HG03060 (cell line): Measurements from ENCODE around the gene DDX54.
"Not testable (repeated sequence)": the region's sequence is repeated elsewhere in the genome, so short reads cannot be mapped to it uniquely, and the experiment has no call there.

Experiments
- ATAC-seq: cut with Tn5 transposase; IDR thresholded peaks from one replicate; pipeline ENCODE4 v1.9.1; 2021; ENCODE audit warnings: low read depth, moderate number of reproducible peaks; ENCODE audit not compliant: unreplicated experiment

DDX54 gene

GRCh38 chr12:113145720-113146551 lies 39.3 kb downstream of the DDX54 start:
- ATAC-seq, result no peak

GRCh38 chr12:113144806-113145205 lies 40.5 kb downstream of the DDX54 start:
- no peak for ATAC-seq

GRCh38 chr12:113143959-113144358 lies 41.3 kb downstream of the DDX54 start:
- no peak for ATAC-seq

GRCh38 chr12:113142886-113143332 lies 42.4 kb downstream of the DDX54 start:
- no peak for ATAC-seq

- no peak for ATAC-seq
These were observed 42.9 kb downstream of the DDX54 start for GRCh38 chr12:113142173-113142885.

- not testable (repeated sequence) for ATAC-seq
These were observed 43.6 kb downstream of the DDX54 start for GRCh38 chr12:113141716-113142115.

- ATAC-seq, result no peak
These were observed 44.6 kb downstream of the DDX54 start for GRCh38 chr12:113140706-113141105.

GRCh38 chr12:113138826-113139225 lies 46.5 kb downstream of the DDX54 start:
- ATAC-seq, result no peak

GRCh38 chr12:113137861-113138783 lies 47.2 kb downstream of the DDX54 start:
- ATAC-seq, result no peak

- no peak for ATAC-seq
These were observed 48.2 kb downstream of the DDX54 start for GRCh38 chr12:113136990-113137511.

- ATAC-seq, result no peak
These were observed 48.9 kb downstream of the DDX54 start for GRCh38 chr12:113136128-113136989.

- ATAC-seq, result no peak
These were observed 49.8 kb downstream of the DDX54 start, which contains the start of gene RASAL1 for GRCh38 chr12:113135178-113136127. TSS of gene RASAL1 (minus strand) at chr12:113135761. CDS start at chr12:113135462, 299 bp downstream.

- no peak for ATAC-seq
These were observed 50.7 kb downstream of the DDX54 start for GRCh38 chr12:113134521-113134951.

GRCh38 chr12:113134071-113134470 lies 51.2 kb downstream of the DDX54 start:
- no peak for ATAC-seq

GRCh38 chr12:113133666-113134065 lies 51.6 kb downstream of the DDX54 start:
- no peak for ATAC-seq

- no peak for ATAC-seq
These were observed 52.2 kb downstream of the DDX54 start for GRCh38 chr12:113133036-113133435.

GRCh38 chr12:113131556-113131955 lies 53.7 kb downstream of the DDX54 start:
- no peak for ATAC-seq

- no peak for ATAC-seq
These were observed 54.7 kb downstream of the DDX54 start for GRCh38 chr12:113130457-113131135.
